Measurements from ENCODE around the gene FREM1. TPM values are rescaled to one million over a fixed set of nuclear protein-coding genes. Genes with fewer than 3 reads are reported as not detected.

The FREM1 gene
- total RNA-seq, 1 experiment from 2014 or later = 0.50 TPM

- no peaks in the 10 kb centered on the region for H3K27me3 Mint-ChIP-seq (ENCODE audit: insufficient read depth, unreplicated experiment)
- no peak for DNase-seq
- no TSS peak for BruUV-seq (replicated peaks)
- no peaks in the 10 kb centered on the region for H3K9me3 Mint-ChIP-seq (ENCODE audit: unreplicated experiment)
- H3K27me3 ChIP-seq (replicated peaks; ENCODE audit: control insufficient read depth, insufficient read depth, low read length) = no peaks in the 10 kb centered on the region
- H3K4me3 Mint-ChIP-seq (ENCODE audit: unreplicated experiment) = no peak overlapping the region
- ChIA-PET POLR2A (no interaction called here), CTCF (no interaction called here)
- no peaks in the 10 kb centered on the region for H3K36me3 ChIP-seq (ENCODE audit: control insufficient read depth, insufficient read depth, low read length)
- H3K27ac Mint-ChIP-seq (ENCODE audit: unreplicated experiment) = no peak overlapping the region
- H3K4me3 ChIP-seq (ENCODE audit: low read depth, low read length) = no peak overlapping the region
- H3K4me1 Mint-ChIP-seq (ENCODE audit: low read depth, unreplicated experiment) = no peaks in the 10 kb centered on the region
- H3K4me1 ChIP-seq = no peaks in the 10 kb centered on the region
- H3K36me3 Mint-ChIP-seq (ENCODE audit: insufficient read depth, unreplicated experiment) = no peaks in the 10 kb centered on the region
- intact Hi-C loops (cut with micrococcal nuclease; ENCODE audit: unreplicated experiment) = no loop called here
- no peak for TF ChIP-seq CTCF (IDR thresholded peaks at IDR 0.05; ENCODE audit: insufficient read depth in 1 of 2, low read depth in 1 of 2, low read length in 1 of 2, severe bottlenecking in 1 of 2, unreplicated experiment in 1 of 2)
- no peaks in the 10 kb centered on the region for H3K9me3 ChIP-seq
Measured at GRCh38 chr9:14888875-14889274, 21.4 kb downstream of the FREM1 start.

- ChIA-PET POLR2A (no interaction called here), CTCF (no interaction called here)
- no peak overlapping the region for H3K27ac Mint-ChIP-seq (ENCODE audit: unreplicated experiment)
- DNase-seq = no peak
- H3K4me1 Mint-ChIP-seq (ENCODE audit: low read depth, unreplicated experiment) = peaks cover 3% of the 10 kb centered on the region
- H3K9me3 ChIP-seq = no peaks in the 10 kb centered on the region
- no peaks in the 10 kb centered on the region for H3K4me1 ChIP-seq
- no peaks in the 10 kb centered on the region for H3K36me3 Mint-ChIP-seq (ENCODE audit: insufficient read depth, unreplicated experiment)
- TF ChIP-seq CTCF (IDR thresholded peaks at IDR 0.05; ENCODE audit: insufficient read depth in 1 of 2, low read depth in 1 of 2, low read length in 1 of 2, severe bottlenecking in 1 of 2, unreplicated experiment in 1 of 2) = no peak
- no peak overlapping the region for H3K4me3 Mint-ChIP-seq (ENCODE audit: unreplicated experiment)
- H3K4me3 ChIP-seq (ENCODE audit: low read depth, low read length) = no peak overlapping the region
- intact Hi-C loops (cut with micrococcal nuclease; ENCODE audit: unreplicated experiment) = no loop called here
- H3K27me3 ChIP-seq (replicated peaks; ENCODE audit: control insufficient read depth, insufficient read depth, low read length) = no peaks in the 10 kb centered on the region
- no peaks in the 10 kb centered on the region for H3K9me3 Mint-ChIP-seq (ENCODE audit: unreplicated experiment)
- no TSS peak for BruUV-seq (replicated peaks)
- no peaks in the 10 kb centered on the region for H3K27me3 Mint-ChIP-seq (ENCODE audit: insufficient read depth, unreplicated experiment)
- no peaks in the 10 kb centered on the region for H3K36me3 ChIP-seq (ENCODE audit: control insufficient read depth, insufficient read depth, low read length)
Measured at GRCh38 chr9:14888272-14888671, 22.0 kb downstream of the FREM1 start.

DNA sequence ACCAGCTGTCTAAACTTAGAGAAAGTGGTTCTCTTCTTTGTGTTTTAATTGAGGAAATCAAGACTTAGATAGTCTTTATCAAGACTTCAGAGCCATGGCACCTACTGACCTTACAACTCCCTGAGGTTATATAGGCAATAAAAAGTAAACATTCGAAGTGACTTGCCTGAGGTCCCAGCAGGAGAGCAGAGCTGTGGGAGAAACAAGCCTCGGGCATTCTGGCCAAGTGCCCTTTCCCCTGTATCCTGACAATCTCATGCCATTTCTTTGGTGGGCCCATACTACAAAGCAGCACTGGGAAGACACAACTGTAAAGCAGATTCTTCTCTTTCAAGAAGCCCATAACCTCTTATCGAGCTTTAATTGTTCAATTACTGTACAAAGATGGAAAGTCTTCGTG is 23.1 kb downstream of the FREM1 start:
- no peaks in the 10 kb centered on the region for H3K9me3 Mint-ChIP-seq (ENCODE audit: unreplicated experiment)
- no peak overlapping the region for H3K4me3 Mint-ChIP-seq (ENCODE audit: unreplicated experiment)
- Histone ChIP-seq H3K27me3 (replicated peaks; ENCODE audit: control insufficient read depth, insufficient read depth, low read length) (no peaks in the 10 kb centered on the region), H3K36me3 (ENCODE audit: control insufficient read depth, insufficient read depth, low read length) (no peaks in the 10 kb centered on the region), H3K9me3 (no peaks in the 10 kb centered on the region), H3K4me3 (ENCODE audit: low read depth, low read length) (no peak overlapping the region), H3K4me1 (no peaks in the 10 kb centered on the region)
- no TSS peak for BruUV-seq (replicated peaks)
- ChIA-PET CTCF (no interaction called here), POLR2A (interaction anchor here (0.6 kb wide), 1 partner anchor 48 kb away, joined by 5 read pairs; no protein-coding TSS in a partner anchor)
- intact Hi-C loops (cut with micrococcal nuclease; ENCODE audit: unreplicated experiment) = no loop called here
- H3K27me3 Mint-ChIP-seq (ENCODE audit: insufficient read depth, unreplicated experiment) = no peaks in the 10 kb centered on the region
- no peak for TF ChIP-seq CTCF (IDR thresholded peaks at IDR 0.05; ENCODE audit: insufficient read depth in 1 of 2, low read depth in 1 of 2, low read length in 1 of 2, severe bottlenecking in 1 of 2, unreplicated experiment in 1 of 2)
- H3K36me3 Mint-ChIP-seq (ENCODE audit: insufficient read depth, unreplicated experiment) = no peaks in the 10 kb centered on the region
- H3K27ac Mint-ChIP-seq (ENCODE audit: unreplicated experiment) = no peak overlapping the region
- H3K4me1 Mint-ChIP-seq (ENCODE audit: low read depth, unreplicated experiment) = peaks cover 7% of the 10 kb centered on the region
- no peak for DNase-seq

Data from Caco-2 (cell line).